Glomerular visceral epithelial cell (primary cell): Measurements from ENCODE around the gene SSC5D.

Experiments used
- DNase-seq: peaks from one replicate; pipeline ENCODE4 v3.0.0-alpha.2; 2016; ENCODE audit errors: extremely low spot score

SSC5D gene

GRCh38 chr19:55455576-55456235, 32.5 kb upstream of the SSC5D start:
- no peak for DNase-seq

- no peak for DNase-seq
Measured at GRCh38 chr19:55456347-55456746, 31.9 kb upstream of the SSC5D start.

GRCh38 chr19:55457683-55458457, 30.4 kb upstream of the SSC5D start:
- no peak for DNase-seq

- DNase-seq: no peak
Measured at GRCh38 chr19:55459551-55459949, 28.7 kb upstream of the SSC5D start.

GRCh38 chr19:55459950-55460657, 28.1 kb upstream of the SSC5D start:
- DNase-seq: no peak

- peak; percentile 81 for DNase-seq
Measured at GRCh38 chr19:55460670-55461258, 27.5 kb upstream of the SSC5D start.

GRCh38 chr19:55461259-55461973, 26.8 kb upstream of the SSC5D start, which contains the start of gene ISOC2:
Gene ISOC2, minus strand, starts transcription at chr19:55461642. Its CDS starts 5,156 bp downstream, at chr19:55456486.
- peak; percentile 100 for DNase-seq

- DNase-seq: no peak
Measured at GRCh38 chr19:55461974-55462626, 26.1 kb upstream of the SSC5D start.

- no peak for DNase-seq
Measured at GRCh38 chr19:55462722-55463121, 25.5 kb upstream of the SSC5D start.

- no peak for DNase-seq
Measured at GRCh38 chr19:55463583-55464031, 24.6 kb upstream of the SSC5D start.

- no peak for DNase-seq
Measured at GRCh38 chr19:55464039-55464661, 24.1 kb upstream of the SSC5D start.

GRCh38 chr19:55464662-55465054, 23.6 kb upstream of the SSC5D start, which contains the start of gene C19orf85:
Gene C19orf85, minus strand, starts transcription at chr19:55464751. Its CDS starts 197 bp downstream, at chr19:55464554.
- DNase-seq: no peak

- no peak for DNase-seq
Measured at GRCh38 chr19:55465460-55466240, 22.6 kb upstream of the SSC5D start.

- DNase-seq: no peak
Measured at GRCh38 chr19:55466241-55466614, 22.0 kb upstream of the SSC5D start.

- DNase-seq: peak; percentile 68
Measured at GRCh38 chr19:55467236-55468053, 20.8 kb upstream of the SSC5D start.

GRCh38 chr19:55468054-55468393, 20.2 kb upstream of the SSC5D start:
- no peak for DNase-seq

GRCh38 chr19:55471266-55471665, 17.0 kb upstream of the SSC5D start:
- DNase-seq: no peak

GRCh38 chr19:55472463-55472862, 15.8 kb upstream of the SSC5D start:
- DNase-seq: peak; percentile 84
